ENCODE measurements around the gene EYS. TPM values are rescaled to one million over a fixed set of nuclear protein-coding genes. Genes with fewer than 3 reads are reported as not detected.
"Not testable (repeated sequence)": the region's sequence is repeated elsewhere in the genome, so short reads cannot be mapped to it uniquely, and the experiment has no call there.

EYS gene
- total RNA-seq, 1 donor from 2014 or later = 0.41 TPM

- no peak for DNase-seq (ENCODE audit: extremely low read depth, low read depth, low spot score)
Measured at GRCh38 chr6:65637289-65638046, 69.6 kb downstream of the EYS start.

GRCh38 chr6:65633501-65633900 is 73.5 kb downstream of the EYS start:
- no peak for DNase-seq (ENCODE audit: extremely low read depth, low read depth, low spot score)

DNA sequence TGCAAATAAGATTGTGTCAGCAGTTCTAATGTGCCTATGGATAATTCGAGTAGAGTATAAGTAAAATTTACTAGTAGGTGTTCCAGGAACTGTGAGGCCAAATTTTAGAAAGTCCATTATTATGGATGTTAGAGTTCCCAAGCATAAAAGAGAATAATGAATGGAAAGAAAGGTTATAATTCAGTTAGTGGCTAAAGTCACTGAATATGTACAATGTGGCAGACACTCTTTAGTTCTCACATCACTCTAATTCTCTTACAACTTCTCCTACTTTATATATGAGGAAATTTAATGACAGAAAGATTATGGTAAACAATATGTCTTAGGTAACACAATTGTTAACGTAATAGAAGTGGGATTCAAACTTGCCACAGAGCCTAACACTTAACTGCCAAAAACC is 75.3 kb downstream of the EYS start:
- no peak for DNase-seq (ENCODE audit: extremely low read depth, low read depth, low spot score)

DNA sequence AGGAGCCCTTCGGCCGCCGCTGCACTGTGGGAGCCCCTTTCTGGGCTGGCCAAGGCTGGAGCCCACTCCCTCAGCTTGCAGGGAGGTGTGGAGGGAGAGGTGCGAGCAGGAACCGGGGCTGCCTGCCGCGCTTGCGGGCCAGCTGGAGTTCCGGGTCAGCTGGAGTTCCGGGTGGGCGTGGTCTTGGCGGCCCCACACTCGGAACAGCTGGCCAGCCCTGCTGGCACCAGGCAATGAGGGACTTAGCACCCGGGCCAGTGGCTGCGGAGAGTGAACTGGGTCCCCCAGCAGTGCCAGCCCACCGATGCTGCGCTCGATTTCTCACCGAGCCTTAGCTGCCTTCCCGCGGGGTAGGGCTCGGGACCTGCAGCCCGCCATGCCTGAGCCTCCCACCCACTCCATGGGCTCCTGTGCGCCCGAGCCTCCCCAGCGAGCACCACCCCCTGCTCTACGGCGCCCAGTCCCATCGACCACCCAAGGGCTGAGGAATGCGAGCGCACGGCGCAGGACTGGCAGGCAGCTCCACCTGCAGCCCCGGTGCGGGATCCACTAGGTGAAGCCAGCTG is 79.5 kb downstream of the EYS start:
- DNase-seq (ENCODE audit: extremely low read depth, low read depth, low spot score) = not testable (repeated sequence)

DNA sequence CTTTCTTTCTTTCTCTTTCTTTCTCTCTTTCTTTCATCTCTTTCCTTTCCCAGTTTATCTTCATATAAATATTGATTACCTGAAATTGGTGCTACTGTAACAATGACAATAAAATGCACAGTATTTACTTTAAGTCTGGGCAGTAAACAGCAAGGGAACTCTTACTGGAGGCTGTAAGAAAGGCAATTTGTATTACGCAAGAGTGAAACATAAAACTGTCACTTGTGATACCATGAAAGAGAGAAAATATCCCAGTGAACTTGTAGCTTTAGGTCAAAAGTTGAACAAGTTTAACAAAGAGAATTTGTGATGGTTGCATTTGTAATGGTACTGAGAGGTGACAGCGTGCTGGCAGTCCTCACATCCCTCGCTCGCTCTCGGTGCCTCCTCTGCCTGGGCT is 80.0 kb downstream of the EYS start:
- DNase-seq (ENCODE audit: extremely low read depth, low read depth, low spot score) = no peak

- DNase-seq (ENCODE audit: extremely low read depth, low read depth, low spot score) = no peak
Measured at GRCh38 chr6:65623566-65623965, 83.5 kb downstream of the EYS start.

GRCh38 chr6:65610746-65611145 is 96.3 kb downstream of the EYS start:
- DNase-seq (ENCODE audit: extremely low read depth, low read depth, low spot score) = no peak

GRCh38 chr6:65595540-65595939 is 111.5 kb downstream of the EYS start:
- DNase-seq (ENCODE audit: extremely low read depth, low read depth, low spot score) = no peak

- no peak for DNase-seq (ENCODE audit: extremely low read depth, low read depth, low spot score)
Measured at GRCh38 chr6:65570340-65570739, 136.7 kb downstream of the EYS start.

DNA sequence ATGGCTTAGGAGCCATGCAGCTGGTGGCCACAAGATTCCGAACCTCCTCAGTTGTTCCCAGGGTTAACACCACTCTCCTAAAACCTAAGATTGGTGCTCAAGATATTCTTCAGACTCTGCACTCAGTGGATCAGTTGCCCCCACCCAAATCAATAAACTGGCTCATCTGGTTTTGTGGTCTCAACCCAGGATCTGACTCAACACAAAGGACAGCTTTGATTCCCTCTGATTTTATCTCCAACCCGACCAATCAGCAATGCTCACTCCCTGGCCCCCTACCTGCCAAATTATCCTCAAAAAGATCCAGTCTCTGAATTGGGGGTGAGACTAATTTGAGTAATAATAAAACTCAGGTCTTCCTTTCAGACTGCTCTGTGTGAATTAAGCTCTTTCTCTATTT is 137.5 kb downstream of the EYS start:
- no peak for DNase-seq (ENCODE audit: extremely low read depth, low read depth, low spot score)

GRCh38 chr6:65569056-65569455 is 138.0 kb downstream of the EYS start:
- DNase-seq (ENCODE audit: extremely low read depth, low read depth, low spot score) = not testable (repeated sequence)

GRCh38 chr6:65566117-65566516 is 140.9 kb downstream of the EYS start:
- no peak for DNase-seq (ENCODE audit: extremely low read depth, low read depth, low spot score)

GRCh38 chr6:65558071-65558470 is 149.0 kb downstream of the EYS start:
- no peak for DNase-seq (ENCODE audit: extremely low read depth, low read depth, low spot score)

GRCh38 chr6:65557224-65557623 is 149.8 kb downstream of the EYS start:
- DNase-seq (ENCODE audit: extremely low read depth, low read depth, low spot score) = no peak

DNA sequence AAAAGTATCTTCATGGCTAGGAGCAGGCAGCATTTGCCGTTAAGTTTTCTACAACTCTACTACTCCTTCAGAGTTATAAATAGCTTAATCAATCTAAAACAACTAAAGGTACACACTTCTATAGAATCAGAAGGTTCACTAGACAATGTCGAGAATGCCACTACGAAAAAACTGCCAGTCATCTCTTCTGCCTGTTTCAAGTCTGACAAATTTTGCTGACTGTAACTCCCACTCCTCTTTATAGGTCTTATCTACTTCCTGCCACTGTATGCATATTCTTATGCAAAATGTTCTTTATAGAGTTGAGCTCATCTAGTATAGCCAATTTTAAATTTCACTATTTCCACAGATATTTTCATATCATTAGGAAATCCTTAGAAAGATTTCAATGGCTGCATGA is 160.1 kb downstream of the EYS start:
- DNase-seq (ENCODE audit: extremely low read depth, low read depth, low spot score) = no peak

- DNase-seq (ENCODE audit: extremely low read depth, low read depth, low spot score) = no peak
Measured at GRCh38 chr6:65545920-65546319, 161.1 kb downstream of the EYS start.

DNA sequence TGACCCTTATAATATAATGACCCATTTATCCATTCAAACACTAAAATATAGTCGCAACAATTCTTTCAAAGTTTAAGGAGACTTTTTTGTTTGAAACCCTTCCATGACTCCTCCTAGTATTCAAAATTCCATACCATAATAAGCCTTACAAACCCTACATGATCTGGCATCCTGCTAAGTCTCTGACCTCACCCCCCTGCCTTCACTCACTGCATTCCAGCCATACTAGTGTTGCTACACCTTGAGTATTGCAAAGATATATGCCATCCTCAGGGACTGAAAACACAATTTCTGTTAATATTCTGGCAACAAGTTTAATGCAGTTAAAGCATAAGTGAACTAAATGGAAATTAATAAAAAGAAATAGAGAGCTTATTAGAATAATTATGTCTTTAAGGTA is 168.4 kb downstream of the EYS start:
- DNase-seq (ENCODE audit: extremely low read depth, low read depth, low spot score) = no peak

- no peak for DNase-seq (ENCODE audit: extremely low read depth, low read depth, low spot score)
Measured at GRCh38 chr6:65537600-65537999, 169.4 kb downstream of the EYS start.

GRCh38 chr6:65531533-65531932 is 175.5 kb downstream of the EYS start:
- no peak for DNase-seq (ENCODE audit: extremely low read depth, low read depth, low spot score)

- no peak for DNase-seq (ENCODE audit: extremely low read depth, low read depth, low spot score)
Measured at GRCh38 chr6:65524232-65524631, 182.8 kb downstream of the EYS start.

DNA sequence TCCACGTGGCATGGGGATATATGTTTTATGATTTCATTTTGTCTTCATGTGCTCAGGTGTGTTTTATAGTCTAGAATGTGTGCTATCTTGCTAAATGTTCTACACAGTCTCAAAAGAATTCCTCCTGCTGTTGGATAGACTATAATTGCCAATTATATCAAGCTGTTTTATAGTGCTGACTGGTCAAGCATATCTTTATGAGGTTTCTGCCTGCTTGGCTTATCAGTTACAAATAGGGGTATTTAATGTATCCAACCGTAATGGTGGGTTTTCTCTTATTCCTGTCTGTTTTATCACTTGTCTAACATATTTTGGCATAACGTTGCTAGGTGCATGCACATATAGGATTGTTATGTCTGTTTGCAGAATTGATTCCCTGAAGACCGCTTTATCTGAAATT is 201.3 kb downstream of the EYS start:
- no peak for DNase-seq (ENCODE audit: extremely low read depth, low read depth, low spot score)

DNA sequence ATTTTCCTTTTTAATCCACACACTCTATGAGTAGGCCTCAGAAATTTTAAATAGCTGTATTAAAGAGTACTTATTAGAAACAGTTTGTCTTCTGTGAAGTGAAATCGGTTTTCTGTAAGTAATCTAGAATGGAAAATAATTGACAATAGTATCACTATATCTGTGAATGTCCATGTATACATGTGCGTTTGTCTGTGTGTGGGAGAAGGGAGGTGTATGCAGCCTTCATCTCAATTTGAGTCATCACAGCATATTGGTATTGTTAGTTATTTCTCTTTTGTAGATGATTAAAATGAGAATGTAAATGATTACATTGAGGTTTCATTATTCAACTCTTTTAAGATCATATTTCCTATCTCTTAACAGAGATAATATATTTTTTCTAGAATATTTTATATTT is 206.0 kb downstream of the EYS start:
- DNase-seq (ENCODE audit: extremely low read depth, low read depth, low spot score) = no peak

GRCh38 chr6:65483652-65484051 is 223.4 kb downstream of the EYS start:
- not testable (repeated sequence) for DNase-seq (ENCODE audit: extremely low read depth, low read depth, low spot score)

Data from glomerular endothelial cell (primary cell).